GM18526 (cell line): ENCODE data around the gene NKX1-1.

Source experiments
- POLR2A ChIP-seq: IDR thresholded peaks from 3 replicates; pipeline ENCODE4 v1.6.1; 2011; ENCODE audit not compliant: insufficient read length; ENCODE audit errors: extremely low read depth

NKX1-1 gene

DNA sequence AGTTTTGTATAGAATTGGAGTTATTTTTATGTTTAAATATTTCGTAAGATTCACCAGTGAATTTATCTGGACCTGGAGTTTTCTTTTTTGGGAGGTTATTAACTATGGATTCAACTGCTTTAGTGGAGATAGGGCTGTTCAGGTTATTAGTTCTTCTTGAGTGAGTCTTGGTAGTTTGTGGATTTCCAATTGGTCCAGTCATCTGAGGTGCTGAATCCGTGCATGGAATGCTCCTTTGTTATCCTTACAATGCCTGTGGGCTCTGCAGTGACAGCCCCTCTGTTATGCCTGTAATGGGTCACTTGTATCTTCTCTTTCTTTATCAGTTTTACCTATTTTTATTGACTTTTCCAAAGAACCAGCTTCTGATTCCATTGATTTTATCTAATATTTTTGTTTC is 15.4 kb upstream of the NKX1-1 start:
- TF ChIP-seq POLR2A = no peak

GRCh38 chr4:1419708-1420107 is 13.5 kb upstream of the NKX1-1 start:
- no peak for TF ChIP-seq POLR2A

GRCh38 chr4:1418494-1419285 is 12.4 kb upstream of the NKX1-1 start:
- TF ChIP-seq POLR2A = no peak

GRCh38 chr4:1417522-1418390 is 11.5 kb upstream of the NKX1-1 start:
- TF ChIP-seq POLR2A = no peak

GRCh38 chr4:1416948-1417260 is 10.7 kb upstream of the NKX1-1 start:
- no peak for TF ChIP-seq POLR2A

DNA sequence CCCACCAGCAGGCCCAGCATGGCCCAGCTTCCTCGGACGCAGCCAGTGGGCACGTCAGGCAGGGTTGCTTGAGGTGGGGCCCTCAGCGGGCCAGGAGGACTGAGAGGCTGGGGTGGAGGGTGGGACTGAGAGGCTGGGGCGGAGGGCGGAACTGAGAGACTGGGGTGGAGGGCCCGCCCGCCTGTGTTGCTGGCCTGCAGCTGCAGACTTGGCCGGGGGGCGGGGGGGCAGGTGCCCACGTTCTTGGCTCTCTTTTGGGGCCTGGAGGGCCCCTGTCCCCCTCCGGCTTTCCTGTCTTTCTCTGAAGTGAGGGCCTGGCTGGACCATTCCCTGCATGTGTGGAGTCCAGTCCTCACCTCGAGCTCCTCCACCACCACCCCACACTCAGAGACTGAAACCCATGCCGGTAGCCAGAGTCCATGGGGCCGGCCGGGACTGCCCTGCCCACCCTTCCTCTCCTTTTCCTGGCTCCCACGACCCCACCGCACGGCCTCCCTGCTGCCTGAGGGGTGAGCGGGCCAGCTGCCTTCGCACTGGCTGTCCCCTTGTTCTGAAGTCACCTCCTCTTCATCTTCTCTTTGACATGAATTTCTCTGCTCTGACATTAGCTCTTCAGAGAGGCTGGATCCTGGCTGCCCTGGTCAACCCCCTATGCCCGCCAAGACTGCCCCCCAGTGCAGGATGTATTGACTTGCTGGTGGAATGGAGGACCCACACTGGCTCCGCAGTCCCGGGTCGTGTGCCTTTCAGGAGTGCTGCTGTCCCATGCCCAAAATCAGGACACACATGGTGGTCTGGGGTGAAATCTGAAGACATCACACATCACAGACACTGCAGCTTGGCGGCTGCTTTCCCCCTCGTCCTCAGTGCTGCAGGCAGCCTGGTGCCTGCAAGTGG is 10.1 kb upstream of the NKX1-1 start:
- TF ChIP-seq POLR2A = no peak

DNA sequence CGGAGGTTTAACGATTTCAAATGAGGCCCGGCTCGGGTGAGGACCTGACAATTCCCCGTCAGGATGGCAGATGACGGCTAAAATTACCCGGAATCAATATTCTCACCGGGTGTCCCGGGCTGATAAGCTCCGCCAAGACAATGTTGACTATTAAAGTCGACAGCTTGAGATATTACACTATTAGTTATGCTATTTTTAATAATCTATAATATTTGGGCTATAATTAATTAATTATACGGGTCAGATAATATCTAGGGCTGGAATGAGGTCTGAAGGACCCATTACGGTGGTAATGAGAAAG is 9.4 kb upstream of the NKX1-1 start:
- no peak for TF ChIP-seq POLR2A

DNA sequence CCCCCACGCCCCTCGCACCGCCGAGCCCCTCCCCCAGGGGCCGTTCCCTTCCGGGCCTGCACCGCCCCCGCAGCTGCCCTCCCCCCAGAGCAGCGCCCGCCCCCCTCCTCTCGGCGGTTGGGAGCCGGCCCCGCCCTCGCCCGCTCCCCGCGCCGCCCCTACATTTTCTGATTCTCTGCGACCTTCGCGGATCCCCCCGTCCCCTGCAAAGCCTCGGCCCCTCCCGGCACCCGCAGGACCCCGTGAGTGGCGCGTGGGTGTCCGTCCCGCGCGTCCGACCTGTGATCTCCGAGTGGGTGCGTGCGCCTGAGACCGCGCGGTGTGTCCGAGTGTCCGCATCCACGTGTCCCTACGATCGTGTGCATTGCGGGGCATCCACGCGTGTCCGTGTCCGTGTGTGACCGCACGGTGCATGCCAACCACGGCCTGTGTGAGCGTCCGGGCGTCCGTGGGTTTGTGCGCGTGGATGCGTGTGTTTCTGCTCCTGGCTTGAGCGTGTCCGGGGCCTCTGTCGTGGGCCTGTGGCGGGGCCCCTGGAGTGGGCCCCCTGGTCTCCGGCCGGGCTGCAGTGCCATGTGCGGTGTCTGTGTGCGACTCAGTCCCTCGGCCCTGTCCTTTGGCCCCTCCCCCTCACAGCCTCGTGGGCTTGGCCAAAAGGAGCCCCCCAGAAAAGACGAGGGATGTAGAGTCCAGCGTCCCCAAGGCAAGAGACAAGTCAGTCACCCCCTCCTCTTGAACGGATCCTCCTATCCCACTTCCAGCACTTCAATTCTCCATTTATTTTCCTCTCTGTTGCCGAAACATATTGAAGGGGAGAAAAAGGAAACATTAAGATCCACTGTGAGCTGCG is 8.8 kb upstream of the NKX1-1 start:
- no peak for TF ChIP-seq POLR2A

GRCh38 chr4:1413687-1414479 is 7.6 kb upstream of the NKX1-1 start:
- no peak for TF ChIP-seq POLR2A

- TF ChIP-seq POLR2A = no peak
Measured at GRCh38 chr4:1413204-1413663, 7.0 kb upstream of the NKX1-1 start.

DNA sequence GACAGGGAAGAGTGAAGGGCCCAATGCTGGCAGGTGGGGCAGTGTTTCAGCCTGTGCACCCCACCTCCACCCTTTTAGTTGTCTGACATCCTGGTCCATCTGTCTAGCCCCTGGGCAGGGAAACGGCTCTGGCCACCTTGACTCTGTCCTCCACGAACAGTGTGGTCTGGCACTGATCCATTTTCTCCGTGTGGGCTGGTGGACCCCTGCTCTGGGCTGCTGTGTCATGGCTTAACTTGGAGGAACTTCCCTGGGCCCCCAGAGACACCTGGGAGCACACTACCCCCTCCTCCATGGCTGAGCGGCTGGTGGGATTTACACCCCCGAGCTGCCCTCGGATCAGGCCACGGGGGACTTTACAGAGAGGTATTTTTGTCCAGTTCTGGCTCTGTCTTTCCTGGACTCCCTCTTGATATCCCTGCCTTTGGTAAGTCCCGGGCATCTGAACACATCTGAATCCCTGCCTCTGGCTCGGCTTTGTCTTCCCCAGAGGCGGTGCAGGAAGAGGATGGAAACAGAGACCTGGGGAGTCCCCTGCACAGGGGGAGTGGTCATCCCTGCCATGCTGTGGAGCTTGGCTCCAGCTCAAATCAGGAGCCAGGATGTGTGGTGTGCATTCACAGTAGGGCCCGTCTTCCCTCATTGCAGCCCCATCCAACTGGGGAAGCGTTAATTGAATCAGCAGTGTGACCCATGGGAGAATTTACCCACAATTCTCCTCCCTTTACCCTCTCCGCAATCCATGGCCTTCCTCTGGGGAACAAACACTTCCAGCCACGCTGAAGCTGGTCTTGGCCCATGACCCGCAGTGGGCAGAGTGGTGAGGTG is 6.3 kb upstream of the NKX1-1 start:
- no peak for TF ChIP-seq POLR2A

DNA sequence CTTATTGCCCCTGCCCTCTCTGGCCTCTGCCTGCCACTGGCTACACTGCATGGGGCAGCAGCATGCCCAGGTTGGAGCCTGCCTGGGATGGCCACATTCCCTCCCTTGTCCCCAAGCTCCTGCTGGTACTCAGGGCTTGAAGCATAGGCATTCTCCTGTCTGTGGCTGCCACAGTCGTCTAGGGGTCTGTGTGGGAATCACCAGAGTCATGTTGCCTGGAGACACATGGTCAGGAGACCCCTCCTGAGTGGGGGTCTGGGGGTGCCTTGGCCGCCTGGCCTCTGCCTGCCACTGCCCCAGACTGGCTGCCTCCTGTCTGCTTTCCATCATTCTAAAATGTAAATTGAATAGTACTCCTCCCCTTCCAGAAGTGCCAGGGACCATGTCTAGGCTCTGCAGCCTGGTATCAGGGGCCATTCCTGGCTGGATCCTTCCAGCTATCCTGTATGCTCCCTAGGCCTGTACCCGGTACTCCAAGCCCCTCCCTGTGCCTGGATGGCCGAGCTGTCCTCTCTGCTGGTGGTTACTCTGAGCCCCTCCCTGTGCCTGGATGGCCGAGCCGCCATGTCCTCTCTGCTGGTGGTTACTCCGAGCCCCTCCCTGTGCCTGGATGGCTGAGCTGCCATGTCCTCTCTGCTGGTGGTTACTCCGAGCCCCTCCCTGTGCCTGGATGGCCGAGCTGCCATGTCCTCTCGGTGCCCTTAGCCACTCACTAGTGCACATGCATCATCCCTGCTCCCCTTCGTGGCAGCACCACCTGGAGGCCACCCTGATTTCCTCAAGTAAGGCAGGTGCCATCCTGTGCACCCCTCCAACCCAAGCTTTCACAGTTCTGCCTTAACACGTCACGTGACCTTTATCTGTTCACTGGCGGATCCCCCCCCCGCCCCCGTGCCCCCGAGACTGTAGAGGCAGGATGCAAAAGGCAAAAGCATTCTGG is 5.5 kb upstream of the NKX1-1 start:
- no peak for TF ChIP-seq POLR2A
